Tibial artery (tissue), 4 donors: ENCODE data around the gene MACROH2A1.

Experiments
- DNase-seq, 2 donors: peaks; one replicate each; pipeline ENCODE4 v3.0.0-alpha.2; 2019
- H3K27ac ChIP-seq, 2 donors: fragments of 200-600 bp; sonication (generic) in 1 of 2; 1 replicate in 1 of 2; 2 replicates in 1 of 2; pipeline ENCODE4 v1.5.1; 2018 to 2019; ENCODE audit warnings: mild to moderate bottlenecking in 1 of 2
- H3K27me3 ChIP-seq, 2 donors: fragments of 200-600 bp; sonication (generic) in 1 of 2; one replicate each; pipeline versions ENCODE4 v1.5.1 to v1.6.0; 2016 to 2019
- H3K36me3 ChIP-seq, 3 donors: fragments of 200-600 bp; sonication (generic) in 2 of 3; one replicate each; pipeline ENCODE4 v1.5.1; 2016 to 2019; ENCODE audit warnings: mild to moderate bottlenecking in 2 of 3
- H3K4me1 ChIP-seq, 4 donors: fragments of 200-600 bp; sonication (generic) in 2 of 4; 1 replicate in 3 of 4; 2 replicates in 1 of 4; pipeline ENCODE4 v1.5.1; 2016 to 2019
- H3K4me3 ChIP-seq, 2 donors: fragments of 200-600 bp; sonication (generic) in 1 of 2; 1 replicate in 1 of 2; 2 replicates in 1 of 2; pipeline ENCODE4 v1.5.1; 2018 to 2019; ENCODE audit warnings: mild to moderate bottlenecking in 2 of 2
- H3K9me3 ChIP-seq, 3 donors: fragments of 200-600 bp; sonication (generic) in 1 of 3; one replicate each; pipeline ENCODE4 v1.5.1; 2016 to 2019
- intact Hi-C: fragments of 100-400 bp; cut with DNase I; formaldehyde crosslinking; loops from one replicate; pipeline ENCODE4 v1.15.0; 2023; ENCODE audit warnings: low total_unique reads
- TF ChIP-seq, protein P1 (sequence below), 2 experiments: fragments of 200-600 bp in 1 of 2; fragments of 450-650 bp in 1 of 2; IDR thresholded peaks; one replicate each; pipeline ENCODE4 v1.5.1; 2017 to 2019; ENCODE audit warnings: antibody characterized with exemption in 2 of 2, mild to moderate bottlenecking in 1 of 2, moderate library complexity in 1 of 2

The MACROH2A1 gene

DNA sequence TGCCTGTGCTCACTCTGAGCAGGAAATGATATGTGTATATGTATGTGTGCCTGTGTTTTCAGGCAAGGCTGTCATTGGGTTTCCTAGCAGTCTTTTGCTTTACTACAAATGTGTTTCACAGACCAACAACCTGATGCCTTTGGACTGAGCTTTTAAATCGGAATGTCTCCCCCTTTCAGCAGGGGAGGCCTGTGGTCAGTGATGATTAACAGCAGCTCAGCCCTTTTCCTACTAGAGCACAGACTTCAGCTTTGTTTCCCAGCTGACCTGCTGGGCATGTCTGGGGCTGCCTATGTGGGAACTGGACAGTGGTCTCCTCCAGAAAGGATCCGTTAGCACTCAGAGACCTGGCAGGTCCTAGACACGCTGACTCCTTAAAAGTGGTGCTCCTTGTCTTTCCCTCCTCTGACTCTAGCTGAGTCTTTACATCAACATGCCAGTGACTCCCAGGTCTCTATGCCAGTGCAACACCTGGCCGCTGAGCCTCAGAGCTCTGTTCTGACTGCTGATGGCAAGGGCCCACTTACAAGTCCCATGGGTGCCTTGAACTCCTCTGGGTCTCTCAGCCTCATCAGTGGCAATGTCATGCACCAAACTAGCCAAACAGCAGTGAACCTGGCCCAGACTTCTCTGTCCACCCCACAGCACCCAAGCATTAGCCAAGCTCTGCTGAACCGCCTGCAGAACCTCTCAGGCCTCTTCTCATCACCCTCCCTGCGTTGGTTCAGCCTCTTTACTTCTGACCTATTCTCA, 7.7 kb downstream of the MACROH2A1 start:
- intact Hi-C loops = no loop called here
- Histone ChIP-seq H3K27me3 (no peaks in the 10 kb centered on the region), H3K4me3 (no peak overlapping the region), H3K27ac (no peak overlapping the region), H3K36me3 (peaks cover 0 to 23% (median 21%) of the 10 kb centered on the region in 3 donors), H3K4me1 (peaks cover 0 to 70% (median 41%) of the 10 kb centered on the region in 4 donors), H3K9me3 (no peaks in the 10 kb centered on the region)
- TF ChIP-seq, protein P1, sequence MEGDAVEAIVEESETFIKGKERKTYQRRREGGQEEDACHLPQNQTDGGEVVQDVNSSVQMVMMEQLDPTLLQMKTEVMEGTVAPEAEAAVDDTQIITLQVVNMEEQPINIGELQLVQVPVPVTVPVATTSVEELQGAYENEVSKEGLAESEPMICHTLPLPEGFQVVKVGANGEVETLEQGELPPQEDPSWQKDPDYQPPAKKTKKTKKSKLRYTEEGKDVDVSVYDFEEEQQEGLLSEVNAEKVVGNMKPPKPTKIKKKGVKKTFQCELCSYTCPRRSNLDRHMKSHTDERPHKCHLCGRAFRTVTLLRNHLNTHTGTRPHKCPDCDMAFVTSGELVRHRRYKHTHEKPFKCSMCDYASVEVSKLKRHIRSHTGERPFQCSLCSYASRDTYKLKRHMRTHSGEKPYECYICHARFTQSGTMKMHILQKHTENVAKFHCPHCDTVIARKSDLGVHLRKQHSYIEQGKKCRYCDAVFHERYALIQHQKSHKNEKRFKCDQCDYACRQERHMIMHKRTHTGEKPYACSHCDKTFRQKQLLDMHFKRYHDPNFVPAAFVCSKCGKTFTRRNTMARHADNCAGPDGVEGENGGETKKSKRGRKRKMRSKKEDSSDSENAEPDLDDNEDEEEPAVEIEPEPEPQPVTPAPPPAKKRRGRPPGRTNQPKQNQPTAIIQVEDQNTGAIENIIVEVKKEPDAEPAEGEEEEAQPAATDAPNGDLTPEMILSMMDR (IDR thresholded peaks at IDR 0.05) = no peak
- DNase-seq = no peak

DNA sequence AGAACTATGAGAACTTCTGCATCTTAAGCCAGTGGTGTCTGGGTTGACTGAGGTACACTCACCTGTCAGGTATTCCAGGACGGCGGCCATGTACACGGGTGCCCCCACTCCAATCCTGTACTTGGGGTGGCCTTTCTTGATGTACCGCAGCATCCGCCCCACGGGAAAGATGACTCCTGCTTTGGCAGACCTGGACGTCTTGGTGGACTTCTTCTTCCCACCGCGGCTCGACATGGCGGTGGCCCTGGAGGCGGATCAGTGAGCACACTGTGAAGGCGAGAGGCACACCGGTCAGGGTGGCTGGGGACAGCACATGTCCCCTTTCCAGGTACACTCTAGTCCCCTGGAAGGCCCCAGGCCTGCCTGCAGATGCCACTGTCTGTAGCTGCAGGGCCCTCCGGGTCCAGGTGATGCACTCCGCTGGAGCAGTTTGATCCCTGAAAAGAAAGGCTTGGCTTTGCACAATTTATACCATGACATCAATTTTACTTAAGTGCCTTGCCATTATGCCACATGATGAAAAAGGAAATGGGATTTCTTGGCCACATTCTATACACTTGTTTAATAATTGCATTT, 10.1 kb downstream of the MACROH2A1 start:
- TF ChIP-seq, protein P1 (IDR thresholded peaks at IDR 0.05) = no peak
- Histone ChIP-seq H3K4me3 (no peak overlapping the region), H3K4me1 (peaks cover 0 to 58% (median 33%) of the 10 kb centered on the region in 4 donors), H3K9me3 (no peaks in the 10 kb centered on the region), H3K27me3 (no peaks in the 10 kb centered on the region), H3K27ac (no peak overlapping the region), H3K36me3 (peaks cover 14 to 46% (median 38%) of the 10 kb centered on the region in 3 donors)
- intact Hi-C loops = no loop called here
- no peak for DNase-seq

DNA sequence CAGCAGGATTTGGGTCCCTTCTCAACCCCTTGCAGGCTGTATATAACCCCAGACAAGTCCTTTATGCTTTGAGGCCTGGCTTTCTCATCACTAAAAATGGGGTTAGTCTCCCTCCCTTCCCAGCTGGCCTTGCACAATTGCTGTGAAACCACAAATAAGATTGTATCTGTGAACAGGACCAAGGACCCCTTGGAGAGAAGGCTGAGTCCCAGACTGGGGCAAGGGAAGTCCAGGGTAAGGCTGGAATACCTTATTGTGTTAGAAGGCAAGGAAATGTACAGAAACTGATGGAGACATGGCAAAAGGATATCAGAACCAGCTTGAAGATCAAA, 11.4 kb downstream of the MACROH2A1 start:
- Histone ChIP-seq H3K36me3 (peaks cover 22 to 59% (median 52%) of the 10 kb centered on the region in 3 donors), H3K4me1 (peaks cover 0 to 51% (median 26%) of the 10 kb centered on the region in 4 donors), H3K4me3 (no peak overlapping the region), H3K27ac (peak overlapping the region in 1 of 2 donors; percentile 23), H3K27me3 (no peaks in the 10 kb centered on the region), H3K9me3 (no peaks in the 10 kb centered on the region)
- intact Hi-C loops = no loop called here
- DNase-seq = no peak
- TF ChIP-seq, protein P1 (IDR thresholded peaks at IDR 0.05) = no peak

DNA sequence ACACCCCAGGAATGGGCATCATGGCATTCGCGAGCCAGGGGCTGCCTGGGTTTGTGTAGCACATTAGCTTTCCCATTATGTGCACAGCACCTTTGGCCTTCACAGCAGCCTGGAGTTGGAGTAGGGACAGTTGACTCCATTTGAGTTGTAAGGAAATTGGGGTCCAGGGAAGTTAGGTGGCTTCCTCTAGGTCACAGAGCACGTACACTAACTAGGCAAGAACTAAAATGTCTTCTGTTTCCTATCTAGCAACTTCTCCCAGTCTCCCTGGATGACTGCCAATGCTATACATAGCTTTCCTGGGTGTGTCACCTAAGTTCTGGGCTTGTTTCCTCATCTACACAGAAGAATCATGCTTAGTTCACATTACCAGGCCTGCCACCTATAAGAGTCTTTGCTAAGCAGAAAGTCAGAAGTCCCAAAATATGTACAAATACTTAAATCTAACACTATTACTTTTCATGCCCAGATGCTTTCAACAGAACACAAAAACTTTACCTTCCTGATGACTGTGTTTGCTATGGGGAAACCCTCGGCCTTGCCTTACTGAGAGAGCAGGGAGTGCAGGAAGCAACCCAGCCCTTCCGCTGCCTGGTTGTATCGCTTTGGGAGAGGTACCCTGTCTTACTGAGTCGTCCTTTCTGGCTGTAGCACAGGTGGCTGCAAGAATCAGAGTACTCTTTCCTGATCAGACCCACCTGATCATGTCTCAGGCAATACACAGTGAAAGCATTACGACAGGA, 12.0 kb downstream of the MACROH2A1 start:
- peak overlapping the region in 1 of 2 donors; percentile 23 for H3K27ac ChIP-seq
- H3K9me3 ChIP-seq = no peaks in the 10 kb centered on the region
- DNase-seq = no peak
- peaks cover 0 to 47% (median 24%) of the 10 kb centered on the region in 4 donors for H3K4me1 ChIP-seq
- TF ChIP-seq, protein P1 (IDR thresholded peaks at IDR 0.05) = no peak
- H3K27me3 ChIP-seq = no peaks in the 10 kb centered on the region
- no peak overlapping the region for H3K4me3 ChIP-seq
- peaks cover 27 to 64% (median 57%) of the 10 kb centered on the region in 3 donors for H3K36me3 ChIP-seq
- intact Hi-C loops = no loop called here

DNA sequence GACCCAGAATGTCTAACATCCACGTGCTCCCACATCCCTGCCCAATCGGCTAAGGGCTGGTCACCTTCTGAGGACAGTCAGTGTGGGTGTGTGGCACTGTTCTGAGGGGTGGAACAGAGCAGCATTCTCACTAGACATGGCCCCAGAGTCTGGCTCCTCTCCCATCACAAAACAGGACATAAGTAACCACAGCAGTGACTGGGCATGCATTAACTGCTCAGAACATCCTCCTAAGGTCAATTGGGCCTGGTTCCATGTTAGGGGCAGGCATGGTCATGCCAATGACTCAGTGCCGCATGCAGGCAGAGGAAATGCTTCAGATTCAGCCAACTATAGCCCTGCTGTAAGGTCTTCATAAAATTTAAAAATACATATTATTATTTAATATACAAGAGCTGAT, 12.9 kb downstream of the MACROH2A1 start:
- H3K27me3 ChIP-seq = no peaks in the 10 kb centered on the region
- H3K9me3 ChIP-seq = no peaks in the 10 kb centered on the region
- intact Hi-C loops = no loop called here
- H3K36me3 ChIP-seq = peaks cover 27 to 72% (median 66%) of the 10 kb centered on the region in 3 donors
- TF ChIP-seq, protein P1 (IDR thresholded peaks at IDR 0.05) = no peak
- H3K27ac ChIP-seq = no peak overlapping the region
- H3K4me1 ChIP-seq = peaks cover 0 to 38% (median 19%) of the 10 kb centered on the region in 4 donors
- no peak for DNase-seq
- no peak overlapping the region for H3K4me3 ChIP-seq
